Kidney tubule cell (primary cell): ENCODE data around the gene SLC6A5.

Experiments
- DNase-seq: peaks from one replicate; pipeline ENCODE4 v3.0.0-alpha.2; 2018; ENCODE audit warnings: low spot score

The SLC6A5 gene

DNA sequence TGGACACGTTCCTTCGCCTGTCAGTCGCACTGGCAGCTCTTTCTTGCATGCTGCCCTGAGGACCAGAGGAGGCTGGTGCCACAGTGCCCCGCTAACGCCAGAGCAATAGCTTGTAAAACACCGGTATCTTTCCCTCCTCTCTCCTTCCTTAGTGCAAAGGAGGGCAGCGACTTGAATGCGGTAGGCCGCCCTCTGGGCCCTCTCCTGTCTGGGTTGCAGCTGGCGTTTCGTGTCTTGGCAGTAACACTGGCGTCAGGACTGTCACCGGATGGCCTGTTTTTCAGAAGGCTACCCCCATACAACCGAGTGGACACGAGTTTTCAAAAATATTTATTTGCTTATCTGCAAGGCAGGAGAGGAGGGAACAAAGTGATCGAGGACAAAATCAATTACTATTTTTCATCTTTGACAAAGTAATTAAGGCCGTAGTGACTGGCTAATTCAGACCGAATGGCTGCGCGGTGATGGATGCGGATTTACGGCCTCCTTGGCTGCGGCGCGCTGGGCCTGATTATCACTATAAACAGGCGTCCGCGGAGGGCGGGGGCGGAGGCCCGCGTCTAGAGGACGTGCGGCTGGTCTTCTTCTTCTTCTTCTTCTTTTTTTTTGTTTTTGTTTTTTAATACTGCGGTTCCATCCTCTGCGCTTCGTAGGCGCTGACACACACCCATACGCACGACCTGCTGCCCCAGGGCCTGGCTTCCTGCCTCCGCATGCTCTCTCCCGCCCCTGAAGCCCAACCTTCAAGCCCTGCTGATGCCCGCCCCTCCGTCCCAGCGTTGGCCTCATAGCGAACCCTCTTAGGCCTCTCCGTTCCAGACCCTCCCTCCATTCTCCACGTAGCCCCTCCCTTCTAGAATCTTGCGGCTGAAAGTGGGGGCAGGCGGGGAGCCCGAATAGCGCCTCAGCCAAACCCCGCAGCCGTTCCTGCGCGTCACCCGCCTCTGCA is 2.9 kb upstream of the SLC6A5 start:
- no peak for DNase-seq

DNA sequence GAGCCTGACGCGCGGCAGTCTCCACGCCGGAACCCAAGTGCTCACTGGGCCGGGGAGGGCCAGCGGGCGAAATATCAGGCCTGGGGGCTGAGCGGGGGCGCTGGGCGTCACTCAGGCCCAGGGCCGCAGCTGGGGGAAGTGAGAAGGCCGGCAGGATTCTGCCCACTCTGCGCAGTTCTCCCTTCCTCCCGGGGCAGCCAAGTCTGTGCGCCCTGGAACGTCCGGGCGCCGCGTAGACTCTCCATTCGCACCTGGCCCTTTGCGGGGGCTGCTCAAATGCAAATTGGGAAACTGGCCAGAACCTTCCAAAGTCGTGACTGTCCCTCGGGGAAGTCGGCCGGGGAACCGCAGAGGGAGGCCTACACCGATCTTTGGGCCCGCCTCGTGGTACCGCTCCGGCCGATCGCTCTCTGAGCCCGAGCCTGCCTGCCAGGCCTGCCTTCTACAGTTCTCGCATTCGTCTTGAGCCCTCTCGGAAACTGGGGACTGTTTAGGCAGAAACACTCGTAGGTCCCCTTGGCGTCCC is 2.2 kb upstream of the SLC6A5 start:
- DNase-seq, result no peak

GRCh38 chr11:20597680-20598484 is 1.5 kb upstream of the SLC6A5 start:
- no peak for DNase-seq

DNA sequence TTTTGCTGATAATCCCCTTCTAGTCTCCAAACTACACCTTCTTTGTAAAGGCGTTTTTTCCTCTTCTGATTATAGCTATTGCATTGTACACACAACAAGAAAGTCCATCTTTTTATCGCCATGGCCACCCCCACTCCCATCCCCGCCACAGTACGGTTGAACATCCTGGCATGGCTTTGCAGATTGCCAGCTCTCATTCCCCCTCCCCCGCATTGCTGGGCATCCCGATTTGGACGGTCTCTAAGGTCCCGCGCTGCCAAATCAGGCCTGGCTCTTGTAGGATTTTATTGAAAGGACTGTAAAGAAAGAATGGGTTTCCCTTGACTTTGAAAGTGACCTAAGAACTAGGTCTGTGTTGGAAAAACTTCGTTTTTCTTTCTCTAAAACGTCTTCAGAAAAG is 916 bp upstream of the SLC6A5 start:
- DNase-seq, result no peak

GRCh38 chr11:20600020-20600346 is 575 bp downstream of the SLC6A5 start:
- DNase-seq, result no peak

DNA sequence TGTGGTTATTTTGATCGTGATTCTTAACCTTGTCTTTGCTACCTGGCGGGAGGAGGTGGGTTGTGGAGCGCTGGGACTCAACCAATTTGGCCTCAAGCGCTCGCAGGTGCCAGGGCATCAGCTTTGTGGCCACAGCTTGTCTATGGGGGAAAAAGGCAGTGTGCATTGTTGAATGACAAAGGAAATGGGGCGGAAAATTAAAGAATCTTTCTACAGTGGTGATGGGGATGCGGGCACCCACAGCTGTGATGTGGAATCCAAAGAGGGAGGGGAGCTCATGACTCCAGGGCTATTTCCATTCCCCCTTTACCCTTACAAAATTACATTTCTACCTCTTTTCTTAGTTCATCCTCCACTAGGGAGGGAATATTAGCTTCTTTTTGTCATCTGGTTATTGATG is 1.1 kb downstream of the SLC6A5 start:
- DNase-seq, result no peak

GRCh38 chr11:20601221-20601914 is 2.0 kb downstream of the SLC6A5 start:
- DNase-seq, result no peak

DNA sequence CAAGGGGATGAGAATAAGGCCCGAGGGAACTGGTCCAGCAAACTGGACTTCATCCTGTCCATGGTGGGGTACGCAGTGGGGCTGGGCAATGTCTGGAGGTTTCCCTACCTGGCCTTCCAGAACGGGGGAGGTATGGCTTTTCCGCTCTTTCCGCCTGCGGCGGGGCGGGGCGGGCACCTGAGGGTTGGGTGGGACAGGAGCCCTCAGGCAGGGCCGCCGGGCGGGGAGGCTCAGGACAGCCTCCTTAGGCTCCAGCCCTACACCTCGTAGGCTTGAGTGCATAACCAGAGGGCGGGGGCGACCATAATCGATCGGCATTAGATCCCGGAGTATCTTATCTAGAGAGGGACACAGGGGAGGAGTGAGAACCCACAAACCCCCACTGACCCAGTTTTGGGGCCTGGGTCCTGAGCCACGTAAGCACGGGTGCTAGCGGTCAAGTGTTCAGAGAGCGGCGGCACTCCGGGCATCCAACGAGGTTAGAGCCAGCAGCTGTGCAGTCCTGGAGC is 4.9 kb downstream of the SLC6A5 start:
- no peak for DNase-seq

DNA sequence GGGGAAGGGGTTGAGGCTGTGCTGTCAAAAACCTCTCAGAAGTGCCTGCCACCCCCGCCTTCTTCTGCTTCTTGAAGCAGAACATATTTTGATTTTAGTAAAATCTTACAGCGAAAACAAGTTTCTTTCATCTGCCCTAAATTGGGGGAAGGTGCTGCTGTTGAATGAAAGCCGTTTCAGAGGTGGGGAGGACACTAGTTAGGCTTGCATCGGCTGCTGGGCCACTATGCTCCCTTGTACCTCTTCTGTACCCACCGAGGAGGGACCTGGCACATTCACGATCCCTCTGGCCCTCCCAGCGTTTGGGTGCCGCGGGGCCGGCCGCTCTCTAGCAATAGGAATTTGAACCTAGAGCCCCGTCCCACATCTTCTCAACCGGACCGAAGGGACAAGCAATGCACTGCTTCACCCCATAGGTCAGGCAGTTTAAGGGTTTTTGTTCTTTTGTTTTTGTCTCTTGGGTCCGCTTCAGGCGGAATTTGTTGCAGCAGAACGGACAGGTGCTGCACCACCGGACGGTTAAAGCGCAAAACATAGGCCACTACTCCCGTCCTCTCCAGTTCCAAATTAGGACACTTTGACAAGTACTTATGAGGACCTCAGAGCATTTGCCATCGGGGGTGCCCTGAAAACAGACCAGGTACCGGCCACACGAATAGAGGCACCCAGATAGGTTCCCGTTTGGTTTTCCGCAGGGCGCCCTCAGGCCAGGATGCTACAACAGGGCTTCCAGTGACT is 5.6 kb downstream of the SLC6A5 start:
- no peak for DNase-seq

- no peak for DNase-seq
Observed at GRCh38 chr11:20605602-20606091, 6.2 kb downstream of the SLC6A5 start.

GRCh38 chr11:20608934-20609333 is 9.5 kb downstream of the SLC6A5 start:
- no peak for DNase-seq

GRCh38 chr11:20609727-20610707 is 10.6 kb downstream of the SLC6A5 start:
- DNase-seq, result peak; percentile 89

DNA sequence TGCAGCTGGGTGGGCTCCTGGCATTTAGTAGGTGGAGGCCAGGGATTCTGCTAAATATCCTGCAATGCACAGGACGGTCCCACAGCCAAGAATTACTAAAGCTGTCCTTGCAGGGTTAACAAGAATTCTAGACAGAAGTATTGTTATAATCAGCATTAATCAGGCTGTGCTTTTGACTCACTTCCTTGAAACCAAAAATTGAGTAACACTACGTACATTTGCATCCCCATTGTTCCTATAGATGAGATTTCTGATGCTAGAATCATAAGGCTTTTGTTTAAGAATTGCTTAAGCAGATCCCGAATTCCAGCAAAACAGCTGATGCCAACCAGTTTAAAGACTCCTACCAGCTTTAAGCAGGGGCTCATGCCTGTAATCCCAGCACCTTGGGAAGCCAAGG is 11.4 kb downstream of the SLC6A5 start:
- DNase-seq, result no peak

DNA sequence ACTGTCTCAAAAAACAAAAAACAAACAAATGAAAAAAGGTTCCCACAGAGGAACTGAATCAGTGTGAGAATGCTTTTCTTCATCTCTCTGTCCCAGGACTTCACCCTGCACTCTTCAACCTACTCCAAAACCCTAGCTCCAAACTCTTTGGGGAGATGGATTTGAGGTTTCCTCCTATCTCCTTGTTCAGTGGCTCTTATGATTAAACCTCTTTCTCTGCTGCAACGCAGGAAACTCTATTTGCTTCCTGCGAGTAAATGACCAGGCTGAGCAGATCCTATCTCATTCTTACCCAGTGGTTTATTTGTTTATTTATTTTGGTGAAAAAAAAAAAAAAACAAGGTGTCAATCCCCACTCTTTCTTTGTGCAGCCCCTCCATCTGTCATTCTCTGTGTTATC is 12.0 kb downstream of the SLC6A5 start:
- DNase-seq, result no peak

GRCh38 chr11:20611892-20612291 is 12.5 kb downstream of the SLC6A5 start:
- no peak for DNase-seq

GRCh38 chr11:20612416-20612815 is 13.0 kb downstream of the SLC6A5 start:
- DNase-seq, result no peak

- DNase-seq, result no peak
Observed at GRCh38 chr11:20616920-20617319, 17.5 kb downstream of the SLC6A5 start.

DNA sequence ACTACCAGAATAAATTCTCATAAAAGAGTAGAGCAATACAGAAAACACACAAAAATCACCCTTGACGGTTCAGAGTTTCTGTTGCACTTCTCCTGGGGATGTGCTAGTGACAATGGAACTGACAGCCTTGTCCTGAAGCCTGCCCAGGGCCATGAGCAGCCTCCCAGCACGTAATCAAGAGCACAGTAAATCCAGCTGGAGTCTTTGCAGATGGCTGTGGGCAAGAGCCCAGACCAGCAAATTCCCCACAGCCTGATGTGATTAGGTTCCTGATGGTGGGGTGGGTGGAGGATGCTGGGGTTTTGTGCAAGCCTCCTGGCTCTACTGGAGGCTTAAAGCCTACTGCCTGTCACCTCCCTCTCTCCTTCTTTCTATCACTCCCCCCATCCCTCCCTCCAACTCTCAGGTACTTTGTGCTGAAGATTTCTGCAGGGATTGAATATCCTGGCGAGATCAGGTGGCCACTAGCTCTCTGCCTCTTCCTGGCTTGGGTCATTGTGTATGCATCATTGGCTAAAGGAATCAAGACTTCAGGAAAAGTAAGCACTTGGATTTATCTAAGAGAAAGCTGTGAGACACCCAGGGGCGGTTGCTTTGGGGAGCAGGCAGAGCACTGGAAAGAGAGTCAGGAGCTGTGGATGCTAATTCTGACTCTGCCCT is 18.1 kb downstream of the SLC6A5 start:
- peak; percentile 10 for DNase-seq

- no peak for DNase-seq
Observed at GRCh38 chr11:20618083-20618482, 18.7 kb downstream of the SLC6A5 start.

DNA sequence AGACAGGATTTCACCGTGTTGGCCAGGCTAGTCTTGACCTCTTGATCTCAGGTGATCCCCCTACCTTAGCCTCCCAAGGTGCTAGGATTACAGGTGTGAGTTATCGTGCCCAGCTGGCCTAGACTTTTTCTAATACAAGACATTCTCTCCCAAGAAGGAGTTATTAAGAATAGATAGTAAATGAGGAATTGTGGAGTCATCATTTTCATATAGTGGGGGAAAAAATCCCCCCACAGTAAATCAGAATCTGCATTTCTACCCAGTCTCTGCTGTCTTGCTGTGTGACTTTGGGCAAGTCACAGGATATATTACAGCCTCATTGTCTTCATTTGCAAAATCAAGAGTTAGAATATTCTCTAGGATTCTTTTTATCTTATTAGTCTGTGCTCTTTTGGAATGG is 21.6 kb downstream of the SLC6A5 start:
- DNase-seq, result no peak
